GM12801 (cell line): ENCODE data around the gene TCERG1L.

ENCODE experiments used
- TF ChIP-seq, protein P1 (sequence below): IDR thresholded peaks from one replicate; pipeline ENCODE4 v1.5.1; 2011; ENCODE audit warnings: control low read depth; ENCODE audit not compliant: insufficient read length; ENCODE audit errors: extremely low read depth

The TCERG1L gene

DNA sequence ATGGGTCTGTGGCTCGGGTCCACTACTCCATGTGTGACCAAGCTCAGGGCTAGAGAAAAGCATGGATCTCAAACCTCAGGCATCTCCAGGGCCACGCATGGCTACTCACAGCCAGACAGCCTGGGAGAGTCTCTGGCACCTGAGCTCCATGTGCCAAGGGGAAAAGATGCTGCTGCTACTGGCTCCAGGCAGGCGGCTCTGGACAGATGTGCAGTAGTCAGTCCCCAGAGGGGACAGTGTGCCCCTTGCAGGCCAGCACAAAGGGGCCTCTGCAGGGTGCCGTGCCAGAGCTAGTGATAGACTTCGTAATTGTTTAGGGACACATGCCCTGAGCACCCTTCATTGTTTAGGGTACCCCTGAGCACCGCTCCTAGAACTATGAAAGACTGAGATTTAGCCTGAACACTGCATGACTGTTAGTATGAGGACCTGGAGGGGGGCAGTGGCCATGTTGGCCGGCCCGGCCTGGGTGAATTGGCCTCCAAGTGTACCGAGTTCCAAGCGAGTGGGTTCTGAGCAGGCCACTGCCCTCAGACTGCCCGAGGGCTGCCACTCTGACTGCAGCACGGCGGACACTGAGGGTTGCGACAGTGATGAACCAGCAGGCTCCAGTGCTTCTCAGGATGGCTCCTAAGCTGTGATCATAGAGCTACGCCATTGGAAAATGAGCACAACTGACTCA, 80.7 kb downstream of the TCERG1L start:
- TF ChIP-seq, protein P1, sequence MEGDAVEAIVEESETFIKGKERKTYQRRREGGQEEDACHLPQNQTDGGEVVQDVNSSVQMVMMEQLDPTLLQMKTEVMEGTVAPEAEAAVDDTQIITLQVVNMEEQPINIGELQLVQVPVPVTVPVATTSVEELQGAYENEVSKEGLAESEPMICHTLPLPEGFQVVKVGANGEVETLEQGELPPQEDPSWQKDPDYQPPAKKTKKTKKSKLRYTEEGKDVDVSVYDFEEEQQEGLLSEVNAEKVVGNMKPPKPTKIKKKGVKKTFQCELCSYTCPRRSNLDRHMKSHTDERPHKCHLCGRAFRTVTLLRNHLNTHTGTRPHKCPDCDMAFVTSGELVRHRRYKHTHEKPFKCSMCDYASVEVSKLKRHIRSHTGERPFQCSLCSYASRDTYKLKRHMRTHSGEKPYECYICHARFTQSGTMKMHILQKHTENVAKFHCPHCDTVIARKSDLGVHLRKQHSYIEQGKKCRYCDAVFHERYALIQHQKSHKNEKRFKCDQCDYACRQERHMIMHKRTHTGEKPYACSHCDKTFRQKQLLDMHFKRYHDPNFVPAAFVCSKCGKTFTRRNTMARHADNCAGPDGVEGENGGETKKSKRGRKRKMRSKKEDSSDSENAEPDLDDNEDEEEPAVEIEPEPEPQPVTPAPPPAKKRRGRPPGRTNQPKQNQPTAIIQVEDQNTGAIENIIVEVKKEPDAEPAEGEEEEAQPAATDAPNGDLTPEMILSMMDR = no peak

DNA sequence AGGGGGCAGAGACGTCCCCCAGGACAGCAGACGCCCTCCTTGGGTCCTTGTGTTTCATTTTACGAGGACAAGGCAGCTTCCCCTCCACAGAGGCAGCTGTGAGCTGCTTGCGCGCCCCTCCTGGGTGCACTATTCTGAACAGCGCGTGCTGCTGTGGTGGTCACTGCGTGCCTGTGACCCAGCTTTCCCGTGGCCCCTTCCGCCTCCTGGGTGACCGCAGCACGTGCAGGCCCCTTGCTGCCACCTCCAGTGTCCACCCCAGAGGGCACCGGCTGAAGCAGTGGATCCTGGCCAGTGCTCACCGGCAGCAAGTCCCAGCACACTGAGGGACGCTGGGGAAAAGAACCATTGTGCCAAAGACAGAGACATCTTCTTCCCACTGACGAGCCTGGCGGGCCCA, 81.4 kb downstream of the TCERG1L start:
- TF ChIP-seq, protein P1 = no peak

DNA sequence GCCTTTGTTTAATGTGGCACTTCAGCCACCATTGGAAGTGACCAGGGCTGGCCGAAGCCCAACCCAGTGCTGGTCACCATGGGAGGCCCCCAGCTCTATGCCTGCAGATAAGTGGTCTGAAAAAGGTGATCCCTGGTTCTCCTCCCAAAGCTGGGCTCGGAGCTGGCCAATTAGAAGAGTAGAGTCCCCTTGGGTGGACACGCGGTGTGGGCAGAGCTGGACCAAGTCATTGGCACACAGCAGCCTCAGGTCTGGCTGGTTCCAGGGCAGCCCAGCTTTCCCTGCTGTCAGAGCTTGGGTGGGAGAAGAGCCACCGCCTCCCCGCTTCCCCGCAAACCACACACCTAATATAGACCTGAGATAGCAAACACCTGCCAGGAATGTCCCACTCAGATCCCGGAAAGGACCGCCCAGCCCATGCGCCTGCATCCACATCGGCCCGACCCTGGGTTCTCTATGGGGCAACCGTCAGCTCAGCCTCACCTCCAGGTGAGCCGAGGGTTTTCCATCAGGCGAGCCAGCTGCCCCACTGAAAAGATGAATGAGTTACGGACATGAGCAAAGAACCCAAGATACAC, 84.3 kb downstream of the TCERG1L start:
- TF ChIP-seq, protein P1 = no peak

DNA sequence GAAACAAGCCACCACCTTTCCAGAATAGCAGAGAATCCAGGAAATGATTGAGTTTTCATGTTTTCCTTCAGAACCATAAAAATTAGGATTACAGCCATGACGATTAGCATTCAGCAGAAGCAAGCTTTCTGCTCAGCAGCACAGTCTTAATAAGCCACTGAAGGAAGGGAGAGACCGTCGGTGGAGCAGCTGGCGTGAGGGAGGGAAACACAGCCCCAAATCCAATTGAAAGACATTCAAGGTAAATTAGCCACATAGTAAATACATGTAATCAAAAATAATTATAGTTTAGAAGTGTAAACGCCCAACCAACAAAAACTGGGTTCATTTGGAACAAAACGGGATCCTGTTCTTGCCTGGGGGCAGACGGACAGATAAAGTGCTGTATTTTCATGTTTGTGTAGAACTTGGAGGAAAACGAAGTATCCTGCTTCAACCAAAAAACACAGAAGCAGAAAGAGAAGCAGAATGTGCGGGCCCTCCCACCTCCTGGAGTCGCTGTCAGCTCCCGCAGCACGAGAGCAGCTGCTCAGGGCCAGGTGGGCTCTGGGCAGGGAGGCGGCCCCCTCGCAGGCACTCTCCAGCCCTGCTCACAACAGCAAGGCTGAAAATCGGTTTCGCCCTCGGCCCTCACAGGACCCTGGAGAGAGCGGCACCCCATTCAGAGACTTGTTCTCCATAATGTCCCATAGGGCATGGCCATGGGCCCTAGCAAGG, 84.9 kb downstream of the TCERG1L start:
- TF ChIP-seq, protein P1 = no peak

DNA sequence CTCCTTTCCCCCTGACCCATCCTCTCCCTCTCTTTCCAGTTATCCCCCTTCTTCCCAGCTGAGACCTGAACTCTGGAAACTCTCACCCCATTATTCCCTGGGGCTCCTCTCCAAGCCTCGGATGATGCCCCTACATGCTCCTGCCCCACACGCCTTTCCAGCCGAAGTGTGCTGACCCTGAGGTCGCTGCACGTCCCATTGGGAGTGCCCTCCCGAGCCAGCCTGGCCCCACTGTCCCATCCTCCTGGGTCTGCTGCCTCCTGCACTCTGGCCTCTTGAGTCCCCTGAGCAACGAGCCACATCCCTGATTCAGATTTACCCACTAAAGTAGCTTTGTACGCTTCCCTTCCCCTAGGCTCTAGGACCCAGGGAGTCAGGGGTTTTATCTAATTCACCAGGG, 87.4 kb downstream of the TCERG1L start:
- TF ChIP-seq, protein P1 = no peak

DNA sequence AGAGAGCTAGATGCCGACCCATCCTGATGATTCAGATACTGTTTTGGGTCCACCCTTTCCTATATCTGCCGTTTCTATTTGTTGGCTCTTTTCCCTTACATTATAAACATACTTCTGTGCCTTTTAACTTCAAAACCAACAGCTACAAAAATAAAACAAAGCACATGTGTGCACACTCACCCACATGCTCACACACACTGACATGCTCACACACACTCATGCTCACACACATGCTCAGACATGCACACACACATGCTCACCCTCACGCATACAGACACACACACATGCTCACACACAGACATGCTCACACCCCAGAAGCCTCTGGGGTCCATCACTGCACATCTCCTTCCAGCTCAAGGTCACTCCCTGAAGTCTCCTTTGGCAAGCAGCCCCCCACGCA, 88.1 kb downstream of the TCERG1L start:
- TF ChIP-seq, protein P1 = no peak

DNA sequence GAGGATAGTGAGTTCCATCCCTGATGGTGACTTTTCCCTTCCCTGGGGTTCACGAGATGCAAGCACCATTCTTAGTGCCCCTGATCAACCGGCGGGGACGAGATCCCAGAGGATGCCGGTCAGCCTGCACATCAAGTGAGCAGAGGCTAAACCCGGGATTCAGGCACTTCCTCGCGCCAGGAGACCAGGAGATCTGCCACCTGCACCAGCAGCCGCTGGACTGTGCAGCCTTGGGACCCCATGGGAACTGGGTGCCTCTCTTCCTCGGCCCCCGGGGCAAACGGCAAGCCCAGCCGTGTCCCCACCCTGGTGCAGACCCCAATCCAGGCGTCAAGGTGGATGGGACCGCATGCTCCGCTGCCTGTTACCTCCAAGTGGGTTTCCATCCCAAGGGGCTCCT, 88.5 kb downstream of the TCERG1L start:
- TF ChIP-seq, protein P1 = no peak
